Measurements from ENCODE around the gene HEY2. TPM values are rescaled to one million over a fixed set of nuclear protein-coding genes. Genes with fewer than 3 reads are reported as not detected.
A peak's percentile ranks its signal among the peaks of the same experiment; 100 is the strongest.

Gene HEY2
- total RNA-seq, 1 experiment from 2014 or later: not detected

- no peak overlapping the region for H3K27ac Mint-ChIP-seq (ENCODE audit: low read depth, unreplicated experiment)
- ChIA-PET POLR2A (interaction anchor here (0.6 to 1.7 kb wide), 5 partner anchors 27 to 597 kb away, joined by 3 to 4 read pairs (median 4); no protein-coding TSS in a partner anchor), CTCF (interaction anchor here (0.6 to 9.4 kb wide), 16 partner anchors 11 to 1817 kb away, joined by 3 to 233 read pairs (median 3); partner anchors contain the start of gene TPD52L1)
- DNase-seq (ENCODE audit: unreplicated experiment): peak; percentile 29
- H3K27me3 Mint-ChIP-seq (ENCODE audit: insufficient read depth, unreplicated experiment): peaks cover 90% of the 10 kb centered on the region
- intact Hi-C loops (cut with micrococcal nuclease): loop anchor here (1.0 to 10.0 kb wide), 4 partner anchors 241 to 881 kb away; no protein-coding TSS in a partner anchor
- H3K4me3 Mint-ChIP-seq (ENCODE audit: unreplicated experiment): no peak overlapping the region
- H3K9me3 Mint-ChIP-seq (ENCODE audit: unreplicated experiment): no peaks in the 10 kb centered on the region
- H3K4me1 Mint-ChIP-seq (ENCODE audit: insufficient read depth, unreplicated experiment): peaks cover 9% of the 10 kb centered on the region
- BruUV-seq (replicated peaks): no TSS peak
- TF ChIP-seq, protein P1, sequence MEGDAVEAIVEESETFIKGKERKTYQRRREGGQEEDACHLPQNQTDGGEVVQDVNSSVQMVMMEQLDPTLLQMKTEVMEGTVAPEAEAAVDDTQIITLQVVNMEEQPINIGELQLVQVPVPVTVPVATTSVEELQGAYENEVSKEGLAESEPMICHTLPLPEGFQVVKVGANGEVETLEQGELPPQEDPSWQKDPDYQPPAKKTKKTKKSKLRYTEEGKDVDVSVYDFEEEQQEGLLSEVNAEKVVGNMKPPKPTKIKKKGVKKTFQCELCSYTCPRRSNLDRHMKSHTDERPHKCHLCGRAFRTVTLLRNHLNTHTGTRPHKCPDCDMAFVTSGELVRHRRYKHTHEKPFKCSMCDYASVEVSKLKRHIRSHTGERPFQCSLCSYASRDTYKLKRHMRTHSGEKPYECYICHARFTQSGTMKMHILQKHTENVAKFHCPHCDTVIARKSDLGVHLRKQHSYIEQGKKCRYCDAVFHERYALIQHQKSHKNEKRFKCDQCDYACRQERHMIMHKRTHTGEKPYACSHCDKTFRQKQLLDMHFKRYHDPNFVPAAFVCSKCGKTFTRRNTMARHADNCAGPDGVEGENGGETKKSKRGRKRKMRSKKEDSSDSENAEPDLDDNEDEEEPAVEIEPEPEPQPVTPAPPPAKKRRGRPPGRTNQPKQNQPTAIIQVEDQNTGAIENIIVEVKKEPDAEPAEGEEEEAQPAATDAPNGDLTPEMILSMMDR (IDR thresholded peaks at IDR 0.05; ENCODE audit: unreplicated experiment): peak; percentile 33
- no peaks in the 10 kb centered on the region for H3K36me3 Mint-ChIP-seq (ENCODE audit: insufficient read depth, unreplicated experiment)
Observed at GRCh38 chr6:125753218-125753936, 3.9 kb downstream of the HEY2 start.

- BruUV-seq (replicated peaks): no TSS peak
- POLR2A ChIA-PET: interaction anchor here (0.8 to 1.7 kb wide), 2 partner anchors 27 to 393 kb away, joined by 3 to 4 read pairs; no protein-coding TSS in a partner anchor
Observed at GRCh38 chr6:125753937-125754259, 4.5 kb downstream of the HEY2 start.

DNA sequence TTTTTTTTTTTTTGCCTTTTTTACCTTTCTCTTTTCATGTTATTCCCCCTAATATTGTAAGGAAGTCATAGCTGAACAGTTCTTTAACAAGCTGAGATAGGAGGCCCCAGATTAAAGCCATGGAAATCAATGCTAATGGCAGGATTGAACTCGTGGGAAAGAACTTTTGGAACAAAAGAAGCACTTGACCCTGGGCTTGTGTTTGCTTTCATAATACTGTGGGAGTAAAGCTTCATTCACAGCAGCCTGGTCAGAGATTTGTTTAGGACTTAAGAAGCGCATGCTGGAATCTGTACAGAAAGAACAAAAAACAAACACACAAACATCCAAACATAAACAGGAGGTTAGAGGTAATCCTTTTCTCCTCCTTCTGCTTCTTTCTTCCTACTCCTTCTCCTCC, 5.1 kb downstream of the HEY2 start:
- CTCF ChIA-PET: interaction anchor here (0.6 to 9.4 kb wide), 7 partner anchors 13 to 603 kb away, joined by 3 to 233 read pairs (median 3); no protein-coding TSS in a partner anchor
- H3K27ac Mint-ChIP-seq (ENCODE audit: low read depth, unreplicated experiment): no peak overlapping the region
- no peak overlapping the region for H3K4me3 Mint-ChIP-seq (ENCODE audit: unreplicated experiment)

More at GRCh38 chr6:125753937-125754259, 4.5 kb downstream of the HEY2 start:
- TF ChIP-seq, protein P1 (IDR thresholded peaks at IDR 0.05; ENCODE audit: unreplicated experiment): peak; percentile 1
- no peaks in the 10 kb centered on the region for H3K9me3 Mint-ChIP-seq (ENCODE audit: unreplicated experiment)
- H3K27ac Mint-ChIP-seq (ENCODE audit: low read depth, unreplicated experiment): no peak overlapping the region
- no peak overlapping the region for H3K4me3 Mint-ChIP-seq (ENCODE audit: unreplicated experiment)
- H3K4me1 Mint-ChIP-seq (ENCODE audit: insufficient read depth, unreplicated experiment): peaks cover 9% of the 10 kb centered on the region
- CTCF ChIA-PET: interaction anchor here (0.6 to 9.4 kb wide), 10 partner anchors 11 to 1816 kb away, joined by 3 to 233 read pairs (median 4); partner anchors contain the start of gene TPD52L1
- DNase-seq (ENCODE audit: unreplicated experiment): no peak
- intact Hi-C loops (cut with micrococcal nuclease): loop anchor here (1.0 to 10.0 kb wide), 4 partner anchors 242 to 882 kb away; no protein-coding TSS in a partner anchor
- no peaks in the 10 kb centered on the region for H3K36me3 Mint-ChIP-seq (ENCODE audit: insufficient read depth, unreplicated experiment)
- peaks cover 90% of the 10 kb centered on the region for H3K27me3 Mint-ChIP-seq (ENCODE audit: insufficient read depth, unreplicated experiment)

More for the DNA sequence above, 5.1 kb downstream of the HEY2 start:
- Mint-ChIP-seq H3K4me1 (ENCODE audit: insufficient read depth, unreplicated experiment) (peaks cover 9% of the 10 kb centered on the region), H3K36me3 (ENCODE audit: insufficient read depth, unreplicated experiment) (peaks cover 5% of the 10 kb centered on the region), H3K27me3 (ENCODE audit: insufficient read depth, unreplicated experiment) (peaks cover 92% of the 10 kb centered on the region), H3K9me3 (ENCODE audit: unreplicated experiment) (no peaks in the 10 kb centered on the region)
- POLR2A ChIA-PET: interaction anchor here (0.7 to 1.7 kb wide), 3 partner anchors 26 to 446 kb away, joined by 3 to 4 read pairs (median 3); no protein-coding TSS in a partner anchor
- intact Hi-C loops (cut with micrococcal nuclease): loop anchor here (5.0 to 10.0 kb wide), 3 partner anchors 242 to 882 kb away; no protein-coding TSS in a partner anchor
- no TSS peak for BruUV-seq (replicated peaks)
- TF ChIP-seq, protein P1 (IDR thresholded peaks at IDR 0.05; ENCODE audit: unreplicated experiment): no peak
- DNase-seq (ENCODE audit: unreplicated experiment): no peak

Data from MCF 10A (cell line).